Lower leg skin (tissue), 3 donors: ENCODE results near the gene TMCC1.

ENCODE experiments used
- POLR2A ChIP-seq, 2 donors: fragments of 450-650 bp; IDR thresholded peaks; one replicate each; pipeline ENCODE4 v1.6.1; 2016 to 2017; ENCODE audit warnings: antibody characterized with exemption in 2 of 2, mild to moderate bottlenecking in 1 of 2, moderate library complexity in 1 of 2
- TF ChIP-seq, protein P1 (sequence below), 3 donors: fragments of 450-650 bp; IDR thresholded peaks; one replicate each; pipeline ENCODE4 v1.5.1; 2016; ENCODE audit warnings: antibody characterized with exemption in 3 of 3, mild to moderate bottlenecking in 3 of 3, moderate library complexity in 2 of 3

DNA sequence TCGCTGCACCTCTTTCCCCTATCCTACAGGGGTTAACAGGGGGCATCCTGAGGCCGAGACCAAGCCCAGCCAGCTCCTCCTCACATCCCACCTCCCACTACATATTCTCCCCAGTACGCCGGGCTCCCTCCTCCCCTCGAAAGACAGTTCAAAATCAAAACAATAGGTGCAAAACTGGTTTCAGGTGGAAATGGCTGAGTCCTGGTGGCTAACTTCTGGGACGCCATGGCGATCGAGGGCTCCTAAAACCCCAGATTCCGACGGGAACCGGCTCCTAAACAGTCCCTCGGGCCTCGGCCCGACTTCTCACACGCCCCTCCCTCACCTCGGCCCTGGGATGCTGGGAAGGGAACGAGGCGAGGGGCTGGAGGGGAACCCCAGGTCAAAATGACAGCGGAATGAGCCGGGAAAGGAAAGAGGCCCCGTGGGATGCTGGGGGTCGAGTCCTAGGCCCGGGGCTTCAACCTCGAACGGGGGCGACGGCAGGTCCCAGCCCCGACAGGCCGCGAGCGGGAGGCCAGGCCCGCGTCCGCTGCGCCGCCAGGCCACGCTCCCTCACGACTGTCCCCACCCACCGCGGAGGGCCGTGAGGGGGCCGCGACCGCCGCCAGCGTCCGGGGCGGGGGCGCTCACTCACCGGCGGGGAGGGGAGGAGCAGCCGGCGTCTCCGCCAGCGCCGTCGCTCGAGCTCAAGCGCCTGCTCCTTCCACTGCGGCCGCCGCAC lies 492 bp downstream of the TMCC1 start:
- TF ChIP-seq, protein P1, sequence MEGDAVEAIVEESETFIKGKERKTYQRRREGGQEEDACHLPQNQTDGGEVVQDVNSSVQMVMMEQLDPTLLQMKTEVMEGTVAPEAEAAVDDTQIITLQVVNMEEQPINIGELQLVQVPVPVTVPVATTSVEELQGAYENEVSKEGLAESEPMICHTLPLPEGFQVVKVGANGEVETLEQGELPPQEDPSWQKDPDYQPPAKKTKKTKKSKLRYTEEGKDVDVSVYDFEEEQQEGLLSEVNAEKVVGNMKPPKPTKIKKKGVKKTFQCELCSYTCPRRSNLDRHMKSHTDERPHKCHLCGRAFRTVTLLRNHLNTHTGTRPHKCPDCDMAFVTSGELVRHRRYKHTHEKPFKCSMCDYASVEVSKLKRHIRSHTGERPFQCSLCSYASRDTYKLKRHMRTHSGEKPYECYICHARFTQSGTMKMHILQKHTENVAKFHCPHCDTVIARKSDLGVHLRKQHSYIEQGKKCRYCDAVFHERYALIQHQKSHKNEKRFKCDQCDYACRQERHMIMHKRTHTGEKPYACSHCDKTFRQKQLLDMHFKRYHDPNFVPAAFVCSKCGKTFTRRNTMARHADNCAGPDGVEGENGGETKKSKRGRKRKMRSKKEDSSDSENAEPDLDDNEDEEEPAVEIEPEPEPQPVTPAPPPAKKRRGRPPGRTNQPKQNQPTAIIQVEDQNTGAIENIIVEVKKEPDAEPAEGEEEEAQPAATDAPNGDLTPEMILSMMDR (IDR thresholded peaks at IDR 0.05) = no peak
- no peak for TF ChIP-seq POLR2A (IDR thresholded peaks at IDR 0.05)
